HFFc6 (cell line): ENCODE data around the gene KRT81. TPM values are rescaled to one million over a fixed set of nuclear protein-coding genes. Genes with fewer than 3 reads are reported as not detected.

Experiments
- DNase-seq: peaks from one replicate; pipeline ENCODE4 v3.0.0-alpha.2; 2018
- H3K27ac Mint-ChIP-seq: 2 replicates; pipeline ENCODE4 v1.8.0; 2020; ENCODE audit warnings: mild to moderate bottlenecking, mixed read lengths
- H3K27me3 Mint-ChIP-seq: 2 replicates; pipeline ENCODE4 v1.8.0; 2021; ENCODE audit warnings: mild to moderate bottlenecking, moderate library complexity, mixed read lengths; ENCODE audit not compliant: insufficient read depth
- H3K36me3 Mint-ChIP-seq: 2 replicates; pipeline ENCODE4 v1.8.0; 2021; ENCODE audit warnings: low read depth, mixed read lengths
- H3K4me1 Mint-ChIP-seq: 2 replicates; pipeline ENCODE4 v1.8.0; 2020; ENCODE audit warnings: low read depth, mixed read lengths
- H3K4me3 Mint-ChIP-seq: 2 replicates; pipeline ENCODE4 v1.8.0; 2020; ENCODE audit warnings: mild to moderate bottlenecking, moderate library complexity, mixed read lengths
- H3K9me3 Mint-ChIP-seq: 2 replicates; pipeline ENCODE4 v1.8.0; 2020; ENCODE audit warnings: mild to moderate bottlenecking, mixed read lengths
- total RNA-seq, 6 experiments: library from RNA; stranded (reverse); fragmentation: NEBNext Ultra II Directional; extraction: Animal tissue kit (Norgen Biotek cat#: 25700); gene quantifications; 2 replicates in 1 of 6; 3 replicates in 5 of 6; pipeline ENCODE4 v1.2.3, GENCODE V29; 2021
- TF ChIP-seq, protein P1 (sequence below): fragments of 200-600 bp; sonication (generic); IDR thresholded peaks from 2 replicates; pipeline ENCODE4 v1.5.0; 2021; ENCODE audit warnings: antibody characterized with exemption, mild to moderate bottlenecking

The KRT81 gene
- total RNA-seq, 6 experiments from 2014 or later = 0.34 to 0.84 (median 0.70) TPM

DNA sequence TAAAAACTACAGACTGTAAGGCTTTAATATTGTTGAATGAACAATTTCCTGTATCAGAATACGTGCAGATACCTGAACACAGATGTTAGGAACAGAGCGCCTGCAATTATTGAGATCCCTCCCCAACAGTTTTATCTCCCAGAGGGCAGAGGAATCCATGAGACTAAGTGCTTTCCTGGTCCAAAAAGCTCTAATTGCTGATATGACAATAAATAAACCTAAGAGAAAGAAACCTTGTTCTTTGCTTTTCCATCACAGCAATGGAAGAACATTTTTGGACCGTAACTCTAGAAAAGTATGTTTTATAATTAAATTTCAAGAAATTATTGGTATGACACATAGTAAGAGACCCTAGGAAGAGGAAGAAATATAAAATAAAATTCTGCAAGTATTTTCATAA, 42.9 kb upstream of the KRT81 start:
- H3K9me3 Mint-ChIP-seq = peaks cover 4% of the 10 kb centered on the region; the same call in 1 of the 2 replicates
- TF ChIP-seq, protein P1, sequence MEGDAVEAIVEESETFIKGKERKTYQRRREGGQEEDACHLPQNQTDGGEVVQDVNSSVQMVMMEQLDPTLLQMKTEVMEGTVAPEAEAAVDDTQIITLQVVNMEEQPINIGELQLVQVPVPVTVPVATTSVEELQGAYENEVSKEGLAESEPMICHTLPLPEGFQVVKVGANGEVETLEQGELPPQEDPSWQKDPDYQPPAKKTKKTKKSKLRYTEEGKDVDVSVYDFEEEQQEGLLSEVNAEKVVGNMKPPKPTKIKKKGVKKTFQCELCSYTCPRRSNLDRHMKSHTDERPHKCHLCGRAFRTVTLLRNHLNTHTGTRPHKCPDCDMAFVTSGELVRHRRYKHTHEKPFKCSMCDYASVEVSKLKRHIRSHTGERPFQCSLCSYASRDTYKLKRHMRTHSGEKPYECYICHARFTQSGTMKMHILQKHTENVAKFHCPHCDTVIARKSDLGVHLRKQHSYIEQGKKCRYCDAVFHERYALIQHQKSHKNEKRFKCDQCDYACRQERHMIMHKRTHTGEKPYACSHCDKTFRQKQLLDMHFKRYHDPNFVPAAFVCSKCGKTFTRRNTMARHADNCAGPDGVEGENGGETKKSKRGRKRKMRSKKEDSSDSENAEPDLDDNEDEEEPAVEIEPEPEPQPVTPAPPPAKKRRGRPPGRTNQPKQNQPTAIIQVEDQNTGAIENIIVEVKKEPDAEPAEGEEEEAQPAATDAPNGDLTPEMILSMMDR = no peak
- H3K27ac Mint-ChIP-seq = no peak overlapping the region
- H3K4me3 Mint-ChIP-seq = no peak overlapping the region
- H3K36me3 Mint-ChIP-seq = no peaks in the 10 kb centered on the region
- H3K27me3 Mint-ChIP-seq = peaks cover 32% of the 10 kb centered on the region
- peaks cover 8% of the 10 kb centered on the region; the same call in 1 of the 2 replicates for H3K4me1 Mint-ChIP-seq
- DNase-seq = no peak

GRCh38 chr12:52333321-52333720, 42.0 kb upstream of the KRT81 start:
- Mint-ChIP-seq H3K9me3 (peaks cover 4% of the 10 kb centered on the region; the same call in 1 of the 2 replicates), H3K4me3 (no peak overlapping the region), H3K4me1 (peaks cover 8% of the 10 kb centered on the region; the same call in 1 of the 2 replicates), H3K36me3 (no peaks in the 10 kb centered on the region), H3K27ac (no peak overlapping the region), H3K27me3 (peaks cover 24% of the 10 kb centered on the region)
- DNase-seq = no peak
- TF ChIP-seq, protein P1 = no peak

- TF ChIP-seq, protein P1 = no peak
- Mint-ChIP-seq H3K27ac (no peak overlapping the region), H3K4me3 (no peak overlapping the region), H3K36me3 (no peaks in the 10 kb centered on the region), H3K27me3 (peaks cover 24% of the 10 kb centered on the region), H3K9me3 (peaks cover 4% of the 10 kb centered on the region; the same call in 1 of the 2 replicates), H3K4me1 (peaks cover 14% of the 10 kb centered on the region)
- no peak for DNase-seq
Measured at GRCh38 chr12:52332381-52332780, 41.0 kb upstream of the KRT81 start.

GRCh38 chr12:52331833-52332232, 40.5 kb upstream of the KRT81 start:
- TF ChIP-seq, protein P1 = no peak
- DNase-seq = no peak
- peaks cover 4% of the 10 kb centered on the region; the same call in 1 of the 2 replicates for H3K9me3 Mint-ChIP-seq
- H3K27ac Mint-ChIP-seq = no peak overlapping the region
- H3K4me3 Mint-ChIP-seq = no peak overlapping the region
- H3K27me3 Mint-ChIP-seq = peaks cover 24% of the 10 kb centered on the region
- H3K4me1 Mint-ChIP-seq = peaks cover 14% of the 10 kb centered on the region
- no peaks in the 10 kb centered on the region for H3K36me3 Mint-ChIP-seq

DNA sequence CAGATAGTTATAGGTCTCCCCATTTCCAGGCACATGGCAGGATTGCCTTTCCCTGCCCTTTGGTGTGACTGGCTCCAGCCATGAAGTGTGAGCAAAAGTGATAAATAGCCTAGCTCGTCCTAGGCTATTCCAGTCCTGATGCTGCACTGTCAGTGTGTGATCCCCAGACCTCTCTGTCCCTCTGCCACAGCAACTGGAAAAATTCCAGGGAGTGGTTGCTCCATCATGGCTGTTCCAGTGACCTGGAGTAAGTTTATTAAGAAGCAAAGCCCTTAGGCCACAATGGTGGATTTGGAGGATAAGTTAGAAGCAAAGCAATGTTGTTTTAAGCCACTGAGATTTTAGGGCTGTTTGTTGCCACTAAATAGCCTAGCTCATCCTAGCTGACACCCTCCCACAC, 39.7 kb upstream of the KRT81 start:
- H3K4me3 Mint-ChIP-seq = no peak overlapping the region
- peaks cover 10% of the 10 kb centered on the region for H3K4me1 Mint-ChIP-seq
- H3K9me3 Mint-ChIP-seq = peaks cover 4% of the 10 kb centered on the region; the same call in 1 of the 2 replicates
- no peak overlapping the region for H3K27ac Mint-ChIP-seq
- TF ChIP-seq, protein P1 = no peak
- H3K36me3 Mint-ChIP-seq = no peaks in the 10 kb centered on the region
- DNase-seq = no peak
- peaks cover 25% of the 10 kb centered on the region for H3K27me3 Mint-ChIP-seq
